Mesenteric fat pad (tissue), 1 donor: ENCODE results near the gene ICAM5. TPM values are rescaled to one million over a fixed set of nuclear protein-coding genes. Genes with fewer than 3 reads are reported as not detected.
A peak's percentile ranks its signal among the peaks of the same experiment; 100 is the strongest.
"Not testable (repeated sequence)": the region's sequence is repeated elsewhere in the genome, so short reads cannot be mapped to it uniquely, and the experiment has no call there.

ENCODE experiments used
- DNase-seq: peaks from one replicate; pipeline ENCODE4 v3.0.0-alpha.2; 2020; ENCODE audit warnings: low spot score
- total RNA-seq: library from RNA; stranded (reverse); fragmentation: NEBNext Ultra II Directional; extraction: Animal tissue kit (Norgen Biotek cat#: 25700); gene quantifications from one replicate; pipeline ENCODE4 v1.2.1, GENCODE V29; 2021
- donor health status: DM: yes; HTN: yes; CAD: no.

ICAM5 gene
- total RNA-seq, 1 donor from 2014 or later = 1.2 TPM

GRCh38 chr19:10269333-10270179, 20.2 kb upstream of the ICAM5 start:
- peak; percentile 95 for DNase-seq

- DNase-seq = peak; percentile 94
Observed at GRCh38 chr19:10270180-10270615, 19.6 kb upstream of the ICAM5 start.

DNA sequence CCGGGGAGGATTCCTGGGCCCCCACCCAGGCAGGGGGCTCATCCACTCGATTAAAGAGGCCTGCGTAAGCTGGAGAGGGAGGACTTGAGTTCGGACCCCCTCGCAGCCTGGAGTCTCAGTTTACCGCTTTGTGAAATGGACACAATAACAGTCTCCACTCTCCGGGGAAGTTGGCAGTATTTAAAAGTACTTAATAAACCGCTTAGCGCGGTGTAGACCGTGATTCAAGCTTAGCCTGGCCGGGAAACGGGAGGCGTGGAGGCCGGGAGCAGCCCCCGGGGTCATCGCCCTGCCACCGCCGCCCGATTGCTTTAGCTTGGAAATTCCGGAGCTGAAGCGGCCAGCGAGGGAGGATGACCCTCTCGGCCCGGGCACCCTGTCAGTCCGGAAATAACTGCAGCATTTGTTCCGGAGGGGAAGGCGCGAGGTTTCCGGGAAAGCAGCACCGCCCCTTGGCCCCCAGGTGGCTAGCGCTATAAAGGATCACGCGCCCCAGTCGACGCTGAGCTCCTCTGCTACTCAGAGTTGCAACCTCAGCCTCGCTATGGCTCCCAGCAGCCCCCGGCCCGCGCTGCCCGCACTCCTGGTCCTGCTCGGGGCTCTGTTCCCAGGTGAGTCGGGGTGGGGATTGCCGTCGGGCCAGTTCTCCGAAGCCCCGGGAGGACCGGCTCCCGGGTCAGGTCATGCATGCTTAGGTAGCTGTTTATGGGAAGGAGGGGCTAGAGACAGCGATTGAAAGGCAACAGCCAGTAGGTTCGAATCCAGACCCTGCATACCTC, 18.9 kb upstream of the ICAM5 start, which contains the start of gene ICAM1:
Gene ICAM1, plus strand, starts transcription at position 505 of the 779 bp plus-strand sequence. Its CDS starts 40 bp downstream, at position 545.
- peak; percentile 96 for DNase-seq

DNA sequence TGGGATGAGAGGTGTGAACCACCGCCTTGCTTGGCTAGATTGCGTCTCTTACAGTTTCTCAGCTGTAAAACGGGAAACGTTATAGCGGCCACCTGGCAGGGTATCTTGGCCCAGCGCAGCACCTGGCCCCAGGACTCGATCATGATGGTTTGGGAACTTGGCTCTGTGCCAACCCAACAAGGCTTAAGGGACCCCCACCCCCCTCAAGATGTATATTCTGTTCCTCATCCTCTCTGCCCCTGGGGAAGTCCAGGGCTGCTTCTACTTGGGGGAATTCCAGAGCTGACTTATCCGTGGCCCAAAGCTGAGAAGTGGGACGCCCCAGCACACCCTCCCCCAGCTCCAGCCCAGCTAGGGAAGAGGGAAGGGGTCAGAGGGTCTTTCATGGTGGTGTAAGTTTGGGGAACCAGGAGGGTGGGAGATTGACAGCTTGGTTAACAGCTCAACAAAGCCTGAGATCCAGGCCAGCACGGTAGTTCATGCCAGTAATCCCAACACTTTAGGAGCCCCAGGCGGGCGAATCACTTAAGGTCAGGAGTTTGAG, 18.1 kb upstream of the ICAM5 start:
- no peak for DNase-seq

- DNase-seq = no peak
Observed at GRCh38 chr19:10274589-10274988, 15.2 kb upstream of the ICAM5 start.

GRCh38 chr19:10277795-10278589, 11.8 kb upstream of the ICAM5 start:
- DNase-seq = no peak

DNA sequence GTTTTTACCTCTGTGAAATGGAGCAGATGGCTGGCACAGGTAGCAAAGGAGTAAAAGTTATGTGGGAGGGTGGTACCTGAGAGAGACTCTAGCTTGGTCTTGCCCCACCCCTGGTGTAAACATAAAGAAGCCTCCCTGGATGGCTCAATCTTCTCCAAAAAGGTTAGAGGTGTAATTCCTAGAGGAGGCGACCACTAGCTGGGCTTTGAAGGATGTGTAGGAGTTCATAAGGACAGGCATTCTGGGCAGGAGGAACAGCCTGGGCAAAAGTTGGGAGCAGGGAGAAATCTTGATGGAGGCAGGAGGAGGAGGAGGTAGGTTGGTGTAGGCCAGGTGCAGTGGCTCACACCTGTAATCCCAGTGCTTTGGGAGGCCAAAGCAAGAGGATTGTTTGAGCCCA, 10.8 kb upstream of the ICAM5 start:
- no peak for DNase-seq

GRCh38 chr19:10279737-10280442, 9.9 kb upstream of the ICAM5 start:
- DNase-seq = no peak

DNA sequence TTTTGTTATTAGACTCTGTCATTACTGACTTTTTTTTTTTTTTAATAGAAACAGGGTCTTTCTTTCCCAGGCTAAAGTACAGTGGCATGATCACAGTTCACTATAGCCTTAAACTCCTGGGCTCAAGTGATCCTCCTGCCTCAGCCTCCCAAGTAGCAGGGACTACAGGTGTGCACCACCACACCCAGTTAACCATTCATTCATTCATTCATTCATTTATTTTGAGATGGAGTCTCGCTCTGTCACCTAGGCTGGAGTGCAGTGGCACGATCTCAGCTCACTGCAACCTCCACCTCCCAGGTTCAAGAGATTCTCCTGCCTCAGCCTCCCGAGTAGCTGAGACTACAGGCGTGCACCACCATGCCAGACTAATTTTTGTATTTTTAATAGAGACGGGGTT, 7.7 kb upstream of the ICAM5 start:
- DNase-seq = not testable (repeated sequence)

DNA sequence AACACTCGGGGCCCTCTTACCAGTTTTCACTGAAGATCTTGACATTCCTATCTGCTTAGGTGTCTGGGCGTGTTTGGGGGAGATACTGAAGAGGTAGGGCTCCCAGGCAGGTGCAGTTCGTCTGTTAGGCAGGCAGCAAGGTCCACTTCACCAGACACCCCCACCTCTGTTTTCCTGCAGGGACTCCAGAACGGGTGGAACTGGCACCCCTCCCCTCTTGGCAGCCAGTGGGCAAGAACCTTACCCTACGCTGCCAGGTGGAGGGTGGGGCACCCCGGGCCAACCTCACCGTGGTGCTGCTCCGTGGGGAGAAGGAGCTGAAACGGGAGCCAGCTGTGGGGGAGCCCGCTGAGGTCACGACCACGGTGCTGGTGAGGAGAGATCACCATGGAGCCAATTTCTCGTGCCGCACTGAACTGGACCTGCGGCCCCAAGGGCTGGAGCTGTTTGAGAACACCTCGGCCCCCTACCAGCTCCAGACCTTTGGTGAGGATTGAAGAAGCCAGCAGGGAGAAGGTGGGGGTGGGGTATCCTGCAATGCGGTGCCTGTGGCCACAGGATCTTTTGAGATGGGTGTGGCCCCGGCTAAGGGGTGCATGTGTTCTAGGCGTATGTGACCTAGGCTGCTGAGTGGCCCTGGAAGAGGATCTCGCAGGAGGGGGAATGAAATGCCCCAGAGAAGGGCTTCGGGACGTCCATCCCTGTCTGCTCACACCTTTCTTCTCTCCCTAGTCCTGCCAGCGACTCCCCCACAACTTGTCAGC, 6.3 kb upstream of the ICAM5 start:
- DNase-seq = no peak

GRCh38 chr19:10284065-10284959, 5.4 kb upstream of the ICAM5 start:
- DNase-seq = no peak

DNA sequence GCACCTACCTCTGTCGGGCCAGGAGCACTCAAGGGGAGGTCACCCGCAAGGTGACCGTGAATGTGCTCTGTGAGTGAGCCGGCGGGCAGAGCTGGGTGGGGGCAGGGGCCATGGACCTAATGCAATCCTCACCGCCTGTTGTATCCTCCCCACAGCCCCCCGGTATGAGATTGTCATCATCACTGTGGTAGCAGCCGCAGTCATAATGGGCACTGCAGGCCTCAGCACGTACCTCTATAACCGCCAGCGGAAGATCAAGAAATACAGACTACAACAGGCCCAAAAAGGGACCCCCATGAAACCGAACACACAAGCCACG, 4.8 kb upstream of the ICAM5 start:
- DNase-seq = no peak

DNA sequence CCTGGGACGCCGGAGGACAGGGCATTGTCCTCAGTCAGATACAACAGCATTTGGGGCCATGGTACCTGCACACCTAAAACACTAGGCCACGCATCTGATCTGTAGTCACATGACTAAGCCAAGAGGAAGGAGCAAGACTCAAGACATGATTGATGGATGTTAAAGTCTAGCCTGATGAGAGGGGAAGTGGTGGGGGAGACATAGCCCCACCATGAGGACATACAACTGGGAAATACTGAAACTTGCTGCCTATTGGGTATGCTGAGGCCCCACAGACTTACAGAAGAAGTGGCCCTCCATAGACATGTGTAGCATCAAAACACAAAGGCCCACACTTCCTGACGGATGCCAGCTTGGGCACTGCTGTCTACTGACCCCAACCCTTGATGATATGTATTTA, 4.4 kb upstream of the ICAM5 start:
- DNase-seq = no peak

GRCh38 chr19:10286803-10287737, 2.7 kb upstream of the ICAM5 start, which contains the start of gene ICAM4:
TSS of gene ICAM4 (plus strand) at chr19:10286955. CDS start at chr19:10287013, 58 bp downstream.
- no peak for DNase-seq

- DNase-seq = no peak
Observed at GRCh38 chr19:10288662-10289166, 1.0 kb upstream of the ICAM5 start.

- no peak for DNase-seq
Observed at GRCh38 chr19:10289167-10289835, 451 bp upstream of the ICAM5 start.

DNA sequence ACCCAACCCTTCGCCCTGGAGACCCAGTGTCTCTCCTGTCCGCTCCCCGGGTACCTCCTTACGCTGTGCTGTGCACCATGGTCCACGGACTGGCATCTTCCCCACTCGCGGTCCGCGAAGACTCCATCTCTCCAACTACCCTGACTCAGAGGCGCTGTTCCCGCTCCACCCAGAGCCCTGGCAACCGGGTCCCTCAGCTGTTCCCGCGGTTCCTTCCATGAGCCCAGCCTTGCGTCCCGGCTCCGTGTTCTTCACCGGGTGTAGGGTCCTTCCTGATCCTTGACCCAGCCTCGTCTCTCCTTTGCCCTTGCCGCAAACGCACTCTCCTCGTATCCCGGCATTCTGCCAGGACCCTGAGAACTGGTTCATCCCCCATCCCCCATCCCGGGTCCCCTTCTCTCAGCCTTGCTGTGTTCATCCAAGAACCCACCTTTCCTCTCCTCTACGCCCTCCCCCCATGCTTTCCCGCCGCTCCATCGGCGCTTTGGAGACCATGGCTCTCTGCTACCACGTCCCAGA, 664 bp downstream of the ICAM5 start:
- no peak for DNase-seq
